ENCODE data around the gene ATP5F1D.

DNA sequence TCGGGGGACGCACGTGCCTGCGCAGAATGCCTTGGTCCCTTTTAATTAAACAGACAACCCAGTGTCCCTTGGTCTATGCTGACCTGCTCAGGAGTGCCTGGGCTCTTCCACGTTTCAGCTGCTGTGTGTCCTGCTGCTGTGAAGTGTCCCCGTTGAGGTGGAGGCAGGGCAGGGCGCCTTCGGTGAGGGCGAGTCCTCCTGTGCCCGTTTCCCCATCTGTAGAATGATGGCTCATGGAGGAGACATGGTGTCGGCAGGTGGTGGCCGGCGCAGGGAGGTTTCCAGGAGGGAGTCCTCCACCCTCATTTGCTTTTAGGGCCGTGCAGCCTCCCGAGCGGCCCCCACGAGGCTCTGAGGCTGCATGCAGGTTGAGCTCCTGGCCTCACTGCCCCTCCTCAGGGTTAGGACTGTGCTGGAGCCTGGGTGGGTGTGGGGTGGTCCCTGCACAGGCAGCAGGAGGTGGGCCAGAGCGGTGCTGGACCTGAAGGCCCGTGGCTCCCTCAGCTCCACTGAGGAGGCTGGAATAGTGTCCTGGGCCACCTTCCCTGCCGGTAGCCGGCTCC lies 27.2 kb upstream of the ATP5F1D start:
- TF ChIP-seq, protein P1, sequence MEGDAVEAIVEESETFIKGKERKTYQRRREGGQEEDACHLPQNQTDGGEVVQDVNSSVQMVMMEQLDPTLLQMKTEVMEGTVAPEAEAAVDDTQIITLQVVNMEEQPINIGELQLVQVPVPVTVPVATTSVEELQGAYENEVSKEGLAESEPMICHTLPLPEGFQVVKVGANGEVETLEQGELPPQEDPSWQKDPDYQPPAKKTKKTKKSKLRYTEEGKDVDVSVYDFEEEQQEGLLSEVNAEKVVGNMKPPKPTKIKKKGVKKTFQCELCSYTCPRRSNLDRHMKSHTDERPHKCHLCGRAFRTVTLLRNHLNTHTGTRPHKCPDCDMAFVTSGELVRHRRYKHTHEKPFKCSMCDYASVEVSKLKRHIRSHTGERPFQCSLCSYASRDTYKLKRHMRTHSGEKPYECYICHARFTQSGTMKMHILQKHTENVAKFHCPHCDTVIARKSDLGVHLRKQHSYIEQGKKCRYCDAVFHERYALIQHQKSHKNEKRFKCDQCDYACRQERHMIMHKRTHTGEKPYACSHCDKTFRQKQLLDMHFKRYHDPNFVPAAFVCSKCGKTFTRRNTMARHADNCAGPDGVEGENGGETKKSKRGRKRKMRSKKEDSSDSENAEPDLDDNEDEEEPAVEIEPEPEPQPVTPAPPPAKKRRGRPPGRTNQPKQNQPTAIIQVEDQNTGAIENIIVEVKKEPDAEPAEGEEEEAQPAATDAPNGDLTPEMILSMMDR (IDR thresholded peaks at IDR 0.05; ENCODE audit: insufficient read depth, low read length): no peak
- TF ChIP-seq POLR2AphosphoS5 (IDR thresholded peaks at IDR 0.05; ENCODE audit: low read depth): no peak
- TF ChIP-seq, protein P2, sequence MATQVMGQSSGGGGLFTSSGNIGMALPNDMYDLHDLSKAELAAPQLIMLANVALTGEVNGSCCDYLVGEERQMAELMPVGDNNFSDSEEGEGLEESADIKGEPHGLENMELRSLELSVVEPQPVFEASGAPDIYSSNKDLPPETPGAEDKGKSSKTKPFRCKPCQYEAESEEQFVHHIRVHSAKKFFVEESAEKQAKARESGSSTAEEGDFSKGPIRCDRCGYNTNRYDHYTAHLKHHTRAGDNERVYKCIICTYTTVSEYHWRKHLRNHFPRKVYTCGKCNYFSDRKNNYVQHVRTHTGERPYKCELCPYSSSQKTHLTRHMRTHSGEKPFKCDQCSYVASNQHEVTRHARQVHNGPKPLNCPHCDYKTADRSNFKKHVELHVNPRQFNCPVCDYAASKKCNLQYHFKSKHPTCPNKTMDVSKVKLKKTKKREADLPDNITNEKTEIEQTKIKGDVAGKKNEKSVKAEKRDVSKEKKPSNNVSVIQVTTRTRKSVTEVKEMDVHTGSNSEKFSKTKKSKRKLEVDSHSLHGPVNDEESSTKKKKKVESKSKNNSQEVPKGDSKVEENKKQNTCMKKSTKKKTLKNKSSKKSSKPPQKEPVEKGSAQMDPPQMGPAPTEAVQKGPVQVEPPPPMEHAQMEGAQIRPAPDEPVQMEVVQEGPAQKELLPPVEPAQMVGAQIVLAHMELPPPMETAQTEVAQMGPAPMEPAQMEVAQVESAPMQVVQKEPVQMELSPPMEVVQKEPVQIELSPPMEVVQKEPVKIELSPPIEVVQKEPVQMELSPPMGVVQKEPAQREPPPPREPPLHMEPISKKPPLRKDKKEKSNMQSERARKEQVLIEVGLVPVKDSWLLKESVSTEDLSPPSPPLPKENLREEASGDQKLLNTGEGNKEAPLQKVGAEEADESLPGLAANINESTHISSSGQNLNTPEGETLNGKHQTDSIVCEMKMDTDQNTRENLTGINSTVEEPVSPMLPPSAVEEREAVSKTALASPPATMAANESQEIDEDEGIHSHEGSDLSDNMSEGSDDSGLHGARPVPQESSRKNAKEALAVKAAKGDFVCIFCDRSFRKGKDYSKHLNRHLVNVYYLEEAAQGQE (IDR thresholded peaks at IDR 0.05; ENCODE audit: insufficient replicate concordance, low read depth): no peak
- no peak for TF ChIP-seq SPI1 (IDR thresholded peaks at IDR 0.05; ENCODE audit: borderline replicate concordance, low read depth)
- no peak for TF ChIP-seq GABPA (IDR thresholded peaks at IDR 0.05; ENCODE audit: low read depth)

Data from HL-60 (cell line).